ENCODE measurements around the gene P4HB. TPM values are rescaled to one million over a fixed set of nuclear protein-coding genes. Genes with fewer than 3 reads are reported as not detected.

P4HB gene
- total RNA-seq, 1 donor from 2014 or later = 618 TPM

GRCh38 chr17:81833160-81833920 lies 27.0 kb downstream of the P4HB start, which contains the start of gene MCRIP1:
Gene MCRIP1 (minus strand): TSS chr17:81833291. CDS start chr17:81824506, 8,785 bp downstream.
- intact Hi-C loops (cut with micrococcal nuclease) = loop anchor here (1.0 to 5.0 kb wide), 2 partner anchors 27 to 121 kb away; partner anchors contain the start of genes P4HB and SLC25A10

- intact Hi-C loops (cut with micrococcal nuclease) = loop anchor here (1.0 to 5.0 kb wide), 2 partner anchors 28 to 120 kb away; partner anchors contain the start of genes P4HB and SLC25A10
Measured at GRCh38 chr17:81832608-81833159, 27.7 kb downstream of the P4HB start.

DNA sequence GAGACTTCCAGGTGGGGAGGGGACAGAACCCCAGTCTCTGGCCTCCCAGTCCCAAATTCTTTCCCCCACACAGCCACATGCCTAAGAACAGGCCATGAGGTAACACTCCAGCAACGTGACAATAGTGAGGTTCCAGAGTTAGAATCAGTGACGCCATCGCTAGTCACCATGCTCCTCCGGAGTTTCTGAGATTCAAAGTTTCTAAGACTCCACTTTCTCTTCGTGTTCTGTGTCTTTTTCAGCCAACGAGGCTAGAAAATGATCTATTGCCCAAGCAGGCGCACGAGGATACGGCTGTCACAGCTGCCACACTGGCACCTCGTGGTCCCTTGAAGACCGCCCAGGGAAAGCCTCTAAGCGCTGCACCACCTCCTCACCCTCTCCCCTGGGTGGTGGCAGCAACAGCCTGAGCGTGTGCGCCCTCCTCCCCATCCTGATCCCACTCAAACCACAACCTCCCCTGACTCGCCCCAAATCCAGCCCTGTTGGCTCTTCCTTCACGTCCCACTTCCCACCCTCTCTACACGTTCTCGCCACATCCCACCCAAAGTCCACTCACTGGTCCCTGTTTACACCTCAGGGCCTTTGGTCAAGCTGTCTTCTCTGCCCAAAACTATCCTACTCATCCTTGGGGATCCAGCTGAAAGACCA lies 28.3 kb downstream of the P4HB start:
- intact Hi-C loops (cut with micrococcal nuclease) = loop anchor here (5.0 kb wide), 1 partner anchor 120 kb away; the partner anchor contains the start of gene SLC25A10

DNA sequence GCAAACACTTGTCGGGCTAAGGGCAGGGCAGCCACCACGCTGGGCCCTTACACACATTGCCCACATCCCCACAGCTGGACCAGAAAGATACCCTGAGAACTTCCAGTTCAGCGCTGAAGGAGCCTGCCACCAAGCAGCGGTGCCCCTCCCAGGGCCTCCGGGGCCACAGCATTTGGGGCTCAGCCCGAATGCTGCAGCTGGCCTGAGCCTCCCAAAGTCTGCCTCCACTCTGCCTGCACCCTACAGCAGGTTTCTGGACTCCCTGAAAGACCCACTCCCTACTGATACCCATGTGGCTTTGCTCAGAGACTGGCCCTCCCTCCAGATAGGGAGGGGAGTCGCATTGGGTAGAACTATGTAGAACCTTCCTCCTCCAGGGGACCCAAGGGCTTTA lies 28.8 kb downstream of the P4HB start:
- intact Hi-C loops (cut with micrococcal nuclease) = loop anchor here (5.0 kb wide), 1 partner anchor 119 kb away; the partner anchor contains the start of gene SLC25A10

DNA sequence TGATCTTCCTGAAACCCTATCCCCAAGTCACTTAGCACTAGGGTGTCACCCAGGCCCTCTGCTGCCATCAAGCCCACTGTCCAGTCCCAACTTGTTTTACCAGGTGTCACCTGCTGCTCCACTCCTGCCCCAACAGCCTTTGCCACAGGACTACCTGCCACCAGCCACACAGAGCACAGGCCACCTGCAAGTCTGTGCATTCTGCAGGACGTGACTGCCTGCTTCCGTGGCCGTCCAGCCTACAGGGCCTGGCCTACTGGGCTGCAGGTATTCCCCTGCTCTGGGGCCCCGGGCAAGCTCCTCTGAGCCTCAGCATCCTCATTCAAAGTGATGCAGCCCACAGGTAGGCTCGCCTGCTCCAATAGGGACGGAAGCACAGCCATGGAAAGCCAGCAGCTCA lies 30.5 kb downstream of the P4HB start:
- intact Hi-C loops (cut with micrococcal nuclease) = loop anchor here (5.0 kb wide), 1 partner anchor 118 kb away; the partner anchor contains the start of gene SLC25A10

- intact Hi-C loops (cut with micrococcal nuclease) = no loop called here
Measured at GRCh38 chr17:81828656-81829055, 31.7 kb downstream of the P4HB start.

DNA sequence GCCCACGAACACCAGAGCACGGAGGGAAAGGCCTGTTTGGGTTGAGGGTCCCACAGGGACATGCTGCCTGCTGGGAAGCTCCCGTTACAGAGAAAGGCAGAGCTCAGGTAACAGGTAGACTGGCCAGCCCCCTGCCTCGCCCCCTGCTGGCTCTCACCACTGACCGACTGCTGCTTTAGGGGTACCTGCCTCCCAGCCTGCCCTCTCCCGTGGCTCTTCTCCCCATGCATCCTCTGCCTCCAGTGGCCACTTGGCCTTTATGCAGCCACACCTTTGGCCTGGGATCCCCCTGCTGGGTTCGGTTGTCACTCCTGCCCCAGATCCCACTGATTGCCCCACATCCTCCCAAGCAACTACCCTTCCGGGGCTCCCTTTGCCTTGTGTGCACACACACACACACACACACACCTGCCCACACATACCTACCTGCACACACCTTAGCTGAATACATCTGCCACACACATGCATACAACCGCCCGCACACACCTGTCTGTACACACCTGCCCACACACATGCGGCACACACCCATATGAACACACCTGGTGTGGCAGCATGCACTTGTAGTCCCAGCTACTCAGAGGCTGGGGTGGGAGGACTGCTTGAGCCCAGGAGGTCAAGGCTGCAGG lies 34.4 kb downstream of the P4HB start:
- intact Hi-C loops (cut with micrococcal nuclease) = no loop called here

DNA sequence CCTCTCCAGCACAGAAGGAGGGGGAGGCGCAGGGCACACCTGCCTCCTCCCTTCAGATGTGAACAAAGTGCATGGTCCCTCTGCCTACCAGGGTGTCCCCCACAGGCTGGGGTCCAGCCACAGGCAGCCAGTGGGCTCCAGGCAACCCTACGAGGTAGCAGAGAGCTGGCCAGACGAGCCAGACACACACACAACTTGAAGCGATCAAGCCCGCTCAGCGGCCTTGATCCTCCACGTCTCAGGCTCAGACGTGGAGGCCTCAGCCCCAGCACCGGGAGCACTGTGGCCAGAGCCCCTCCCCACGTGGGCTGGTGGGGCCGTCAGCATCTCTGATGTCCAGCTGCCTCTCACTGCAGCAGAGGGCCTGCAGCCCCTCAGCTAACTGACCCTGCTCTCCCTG lies 35.7 kb downstream of the P4HB start:
- intact Hi-C loops (cut with micrococcal nuclease) = no loop called here

- intact Hi-C loops (cut with micrococcal nuclease) = no loop called here
Measured at GRCh38 chr17:81823820-81824550, 36.4 kb downstream of the P4HB start.

GRCh38 chr17:81822996-81823819 lies 37.1 kb downstream of the P4HB start:
- intact Hi-C loops (cut with micrococcal nuclease) = no loop called here

GRCh38 chr17:81822312-81822637 lies 38.1 kb downstream of the P4HB start:
- intact Hi-C loops (cut with micrococcal nuclease) = no loop called here

GRCh38 chr17:81821603-81822311 lies 38.6 kb downstream of the P4HB start:
- intact Hi-C loops (cut with micrococcal nuclease) = no loop called here

GRCh38 chr17:81821147-81821546 lies 39.2 kb downstream of the P4HB start:
- intact Hi-C loops (cut with micrococcal nuclease) = no loop called here

GRCh38 chr17:81819708-81820107 lies 40.6 kb downstream of the P4HB start:
- intact Hi-C loops (cut with micrococcal nuclease) = no loop called here

- intact Hi-C loops (cut with micrococcal nuclease) = no loop called here
Measured at GRCh38 chr17:81817758-81818147, 42.6 kb downstream of the P4HB start.

DNA sequence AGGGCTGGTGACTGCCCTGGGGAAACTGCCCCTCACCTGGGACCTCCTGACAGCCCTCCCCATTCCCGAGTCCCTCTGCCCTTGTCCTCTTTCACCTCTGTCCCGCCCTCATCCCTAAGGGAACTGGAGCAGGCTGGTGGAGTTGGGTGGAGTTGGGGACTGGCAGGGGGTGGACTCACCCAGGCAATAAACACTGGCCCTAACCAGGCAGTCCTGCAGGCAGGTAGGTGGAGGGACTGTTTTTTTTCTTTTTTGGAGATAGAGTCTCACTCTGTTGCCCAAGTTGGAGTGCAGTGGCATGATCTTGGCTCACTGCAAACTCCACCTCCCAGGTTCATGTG lies 44.7 kb downstream of the P4HB start:
- intact Hi-C loops (cut with micrococcal nuclease) = no loop called here

- intact Hi-C loops (cut with micrococcal nuclease) = no loop called here
Measured at GRCh38 chr17:81814748-81815645, 45.3 kb downstream of the P4HB start.

DNA sequence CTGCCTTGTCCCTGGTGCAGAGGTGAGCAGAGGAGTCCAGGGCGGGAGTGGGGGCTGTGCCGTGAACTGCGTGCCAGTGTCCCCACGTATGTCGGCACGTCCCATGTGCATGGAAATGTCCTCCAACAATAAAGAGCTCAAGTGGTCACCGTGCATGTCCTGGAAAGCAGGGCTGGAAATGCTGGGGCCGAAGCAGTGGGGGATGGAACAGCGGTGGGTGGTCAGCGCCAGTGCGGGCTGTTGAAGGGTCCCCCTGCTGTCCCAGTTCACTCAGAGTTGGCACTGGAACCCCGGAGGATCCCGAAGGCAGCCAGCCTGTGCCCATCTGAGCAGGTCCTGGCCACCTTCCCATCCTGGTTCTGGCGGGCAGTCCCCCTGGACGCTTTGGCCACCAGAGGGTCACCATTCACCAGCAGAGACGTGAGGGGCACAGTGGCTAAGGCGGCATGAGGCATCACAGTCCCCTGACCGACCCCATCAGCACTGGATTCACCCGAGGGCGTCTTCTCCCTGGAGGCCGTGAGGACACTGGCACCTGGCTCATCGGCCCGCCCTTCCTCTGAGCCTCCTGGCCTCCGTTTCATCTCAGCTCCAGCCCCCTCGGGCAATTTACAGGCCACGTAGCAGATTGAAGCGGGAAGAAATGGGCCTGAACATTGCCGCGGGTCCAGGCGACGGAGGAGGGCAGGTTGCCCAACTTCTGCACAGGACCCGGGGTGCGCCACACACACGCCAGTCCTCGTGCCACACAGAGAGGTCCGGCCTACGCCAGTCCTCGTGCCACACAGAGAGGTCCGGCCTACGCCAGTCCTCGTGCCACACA lies 46.3 kb downstream of the P4HB start:
- intact Hi-C loops (cut with micrococcal nuclease) = no loop called here

Measured in T-helper 2 cell treated with Interferon-gamma antibody and Interleukin-4, amounts not matched to agents 100 ng/mL and 5 ng/mL, for 36 hours (primary cell).